WTC11 (cell line): ENCODE data around the gene RPGR. TPM values are rescaled to one million over a fixed set of nuclear protein-coding genes. Genes with fewer than 3 reads are reported as not detected.

Experiments used
- ATAC-seq: fragments of 200-7000 bp; cut with Tn5 transposase; 2 replicates; pipeline ENCODE4 v1.10.0; 2021; ENCODE audit warnings: mild to moderate bottlenecking, moderate library complexity
- CTCF ChIA-PET: fragments of 300-600 bp; sonication (Branson Sonifier 250); formaldehyde crosslinking; loops from one replicate; lab custom pipeline; 2021; ENCODE audit warnings: antibody characterized with exemption; lab: Charles Lee
- POLR2A ChIA-PET: fragments of 350-600 bp; sonication (Branson Sonifier 250); formaldehyde crosslinking; loops from one replicate; lab custom pipeline; 2021; ENCODE audit warnings: antibody characterized with exemption; lab: Charles Lee
- DNase-seq: peaks from one replicate; pipeline ENCODE4 v3.0.0; 2021; ENCODE audit warnings: low spot score
- H3K27ac Mint-ChIP-seq: 2 replicates; pipeline ENCODE4 v1.8.0; 2021; ENCODE audit warnings: mixed read lengths
- H3K27me3 Mint-ChIP-seq: 2 replicates; pipeline ENCODE4 v1.8.0; 2021; ENCODE audit warnings: low read depth, mild to moderate bottlenecking, moderate library complexity, mixed read lengths
- H3K36me3 Mint-ChIP-seq: 2 replicates; pipeline ENCODE4 v1.8.0; 2021; ENCODE audit warnings: mixed read lengths
- H3K4me1 Mint-ChIP-seq: 2 replicates; pipeline ENCODE4 v1.8.0; 2022; ENCODE audit warnings: mixed read lengths
- H3K4me3 Mint-ChIP-seq: 2 replicates; pipeline ENCODE4 v1.8.0; 2021; ENCODE audit warnings: mild to moderate bottlenecking, moderate library complexity, mixed read lengths
- H3K9me3 Mint-ChIP-seq: 2 replicates; pipeline ENCODE4 v1.8.0; 2021; ENCODE audit warnings: mixed read lengths
- AR ChIP-seq: fragments of 250-450 bp; sonication (Bioruptor Pico); IDR thresholded peaks from 2 replicates; pipeline ENCODE4 v1.9.0; 2021; ENCODE audit warnings: mild to moderate bottlenecking
- ATF3 ChIP-seq: sonication (generic); formaldehyde crosslinking; conservative IDR thresholded peaks from 2 replicates; pipeline ENCODE4 v1.8.1; 2022; ENCODE audit warnings: mild to moderate bottlenecking, missing genetic modification reagents
- ETV6 ChIP-seq: sonication (generic); formaldehyde crosslinking; IDR thresholded peaks from 2 replicates; pipeline ENCODE4 v1.8.1; 2022; ENCODE audit warnings: mild to moderate bottlenecking, missing genetic modification reagents
- FOXK1 ChIP-seq: sonication (generic); formaldehyde crosslinking; IDR thresholded peaks from 2 replicates; pipeline ENCODE4 v1.8.0; 2022; ENCODE audit warnings: mild to moderate bottlenecking, moderate library complexity, missing genetic modification reagents
- GRHL2 ChIP-seq: fragments of 250-450 bp; sonication (Bioruptor Pico); IDR thresholded peaks from 2 replicates; pipeline ENCODE4 v1.8.0; 2022; ENCODE audit warnings: mild to moderate bottlenecking, moderate library complexity; ENCODE audit not compliant: insufficient replicate concordance, severe bottlenecking
- HMGA2 ChIP-seq: fragments of 250-450 bp; sonication (Bioruptor Pico); IDR thresholded peaks from 2 replicates; pipeline ENCODE4 v1.4.0; 2021; ENCODE audit warnings: mild to moderate bottlenecking, moderate library complexity
- IRF2 ChIP-seq: sonication (generic); formaldehyde crosslinking; IDR thresholded peaks from 2 replicates; pipeline ENCODE4 v1.8.0; 2022; ENCODE audit warnings: low read depth, missing genetic modification reagents, borderline replicate concordance
- MXD4 ChIP-seq: fragments of 250-450 bp; sonication (Bioruptor Pico); IDR thresholded peaks from 2 replicates; pipeline ENCODE4 v1.8.0; 2021; ENCODE audit warnings: mild to moderate bottlenecking, moderate library complexity, borderline replicate concordance
- MYBL2 ChIP-seq: sonication (generic); formaldehyde crosslinking; IDR thresholded peaks from 2 replicates; pipeline ENCODE4 v1.8.1; 2023; ENCODE audit warnings: mild to moderate bottlenecking, moderate library complexity, missing genetic modification reagents
- NFYB ChIP-seq: sonication (generic); formaldehyde crosslinking; conservative IDR thresholded peaks from 2 replicates; pipeline ENCODE4 v1.8.0; 2022; ENCODE audit warnings: low read depth, missing genetic modification reagents
- NR1H2 ChIP-seq: sonication (generic); formaldehyde crosslinking; IDR thresholded peaks from 2 replicates; pipeline ENCODE4 v1.9.0; 2021; ENCODE audit warnings: mild to moderate bottlenecking, moderate library complexity, missing genetic modification reagents
- NR2C2 ChIP-seq: sonication (generic); formaldehyde crosslinking; IDR thresholded peaks from 2 replicates; pipeline ENCODE4 v1.8.0; 2022; ENCODE audit warnings: mild to moderate bottlenecking, missing genetic modification reagents
- NR3C1 ChIP-seq: sonication (generic); formaldehyde crosslinking; conservative IDR thresholded peaks from 2 replicates; pipeline ENCODE4 v1.8.1; 2023; ENCODE audit warnings: low read depth, mild to moderate bottlenecking, missing genetic modification reagents
- PRRX2 ChIP-seq: fragments of 250-450 bp; sonication (Bioruptor Pico); IDR thresholded peaks from 2 replicates; pipeline ENCODE4 v1.8.0; 2021; ENCODE audit warnings: mild to moderate bottlenecking
- RELA ChIP-seq: sonication (generic); formaldehyde crosslinking; IDR thresholded peaks from 2 replicates; pipeline ENCODE4 v1.8.1; 2022; ENCODE audit warnings: missing genetic modification reagents, mild to moderate bottlenecking, borderline replicate concordance
- USF2 ChIP-seq: sonication (generic); formaldehyde crosslinking; IDR thresholded peaks from 2 replicates; pipeline ENCODE4 v1.8.1; 2023; ENCODE audit warnings: mild to moderate bottlenecking, missing genetic modification reagents, moderate library complexity
- ZBTB21 ChIP-seq: sonication (generic); formaldehyde crosslinking; IDR thresholded peaks from 2 replicates; pipeline ENCODE4 v1.8.1; 2023; ENCODE audit warnings: mild to moderate bottlenecking, missing genetic modification reagents, borderline replicate concordance
- total RNA-seq: library from RNA; stranded (reverse); gene quantifications from 3 replicates; pipeline ENCODE4 v1.2.3, GENCODE V29; 2021
- TF ChIP-seq, protein P1 (sequence below): sonication (generic); formaldehyde crosslinking; IDR thresholded peaks from 2 replicates; pipeline ENCODE4 v1.8.0; 2022; ENCODE audit warnings: mild to moderate bottlenecking, missing genetic modification reagents
- TF ChIP-seq, protein P2 (sequence below): sonication (generic); formaldehyde crosslinking; IDR thresholded peaks from 2 replicates; pipeline ENCODE4 v1.8.1; 2023; ENCODE audit warnings: mild to moderate bottlenecking, missing genetic modification reagents, moderate library complexity

The RPGR gene
- total RNA-seq, 1 experiment from 2014 or later: 10.7 TPM

- POLR2A ChIA-PET: no interaction called here
- CTCF ChIA-PET: no interaction called here
- no peak overlapping the region for H3K27ac Mint-ChIP-seq
These were observed 30.7 kb upstream of the RPGR start for GRCh38 chrX:38357747-38358673.

DNA sequence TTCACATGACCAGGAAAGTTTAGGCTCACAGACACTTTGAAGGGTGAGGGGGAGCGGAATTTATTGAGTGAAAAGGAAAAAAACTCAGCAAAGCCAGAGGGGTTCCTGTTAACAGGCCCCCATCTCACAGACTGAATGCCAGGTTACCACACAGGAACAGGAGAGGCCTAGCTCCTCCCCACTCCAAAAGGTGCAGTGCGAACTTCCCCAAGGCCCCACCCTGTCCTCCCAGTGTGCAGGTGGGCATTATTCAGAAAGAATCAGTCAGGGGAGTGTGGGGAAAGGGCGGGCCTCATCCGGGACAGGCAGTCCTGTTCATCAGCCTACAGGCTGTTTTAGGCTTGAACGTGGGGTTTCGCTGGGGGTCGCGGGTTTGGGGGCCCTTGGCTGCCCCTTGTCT, 29.1 kb upstream of the RPGR start:
- ATAC-seq: no peak

More at GRCh38 chrX:38357747-38358673, 30.7 kb upstream of the RPGR start:
- H3K27me3 Mint-ChIP-seq: no peaks in the 10 kb centered on the region
- no peaks in the 10 kb centered on the region for H3K4me1 Mint-ChIP-seq
- ATAC-seq (no peak), DNase-seq (no peak)
- H3K9me3 Mint-ChIP-seq: no peaks in the 10 kb centered on the region
- H3K36me3 Mint-ChIP-seq: no peaks in the 10 kb centered on the region
- TF ChIP-seq MXD4 (CRISPR knock-in tag): no peak
- no peak for TF ChIP-seq ATF3 (CRISPR knock-in tag)
- no peak for TF ChIP-seq MYBL2 (CRISPR knock-in tag)
- TF ChIP-seq AR (CRISPR knock-in tag): no peak
- TF ChIP-seq, protein P1, sequence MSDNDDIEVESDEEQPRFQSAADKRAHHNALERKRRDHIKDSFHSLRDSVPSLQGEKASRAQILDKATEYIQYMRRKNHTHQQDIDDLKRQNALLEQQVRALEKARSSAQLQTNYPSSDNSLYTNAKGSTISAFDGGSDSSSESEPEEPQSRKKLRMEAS (CRISPR knock-in tag): no peak
- TF ChIP-seq, protein P2, sequence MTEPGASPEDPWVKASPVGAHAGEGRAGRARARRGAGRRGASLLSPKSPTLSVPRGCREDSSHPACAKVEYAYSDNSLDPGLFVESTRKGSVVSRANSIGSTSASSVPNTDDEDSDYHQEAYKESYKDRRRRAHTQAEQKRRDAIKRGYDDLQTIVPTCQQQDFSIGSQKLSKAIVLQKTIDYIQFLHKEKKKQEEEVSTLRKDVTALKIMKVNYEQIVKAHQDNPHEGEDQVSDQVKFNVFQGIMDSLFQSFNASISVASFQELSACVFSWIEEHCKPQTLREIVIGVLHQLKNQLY: no peak
- TF ChIP-seq RELA: no peak
- no peak for TF ChIP-seq NFYB (CRISPR knock-in tag)
- TF ChIP-seq ZBTB21 (CRISPR knock-in tag): no peak
- TF ChIP-seq USF2 (CRISPR knock-in tag): no peak
- no peak for TF ChIP-seq FOXK1 (CRISPR knock-in tag)
- no peak overlapping the region for H3K4me3 Mint-ChIP-seq

GRCh38 chrX:38352362-38352761, 25.1 kb upstream of the RPGR start, which contains the start of gene OTC:
Gene OTC (plus strand): TSS chrX:38352604. CDS start chrX:38352697, 93 bp downstream.
- H3K36me3 Mint-ChIP-seq: no peaks in the 10 kb centered on the region
- no peaks in the 10 kb centered on the region for H3K4me1 Mint-ChIP-seq
- no peak within 1 kb of the TSS for H3K27ac Mint-ChIP-seq
- no peak for ATAC-seq
- H3K27me3 Mint-ChIP-seq: no peaks in the 10 kb centered on the region
- no peak within 1 kb of the TSS for H3K4me3 Mint-ChIP-seq
- ChIA-PET CTCF (no interaction called here), POLR2A (no interaction called here)
- no peak for DNase-seq
- H3K9me3 Mint-ChIP-seq: no peaks in the 10 kb centered on the region
- no peak for TF ChIP-seq HMGA2 (CRISPR knock-in tag)
- TF ChIP-seq ATF3 (CRISPR knock-in tag): no peak

More for the DNA sequence above, 29.1 kb upstream of the RPGR start:
- no peaks in the 10 kb centered on the region for H3K36me3 Mint-ChIP-seq
- DNase-seq: no peak
- H3K4me3 Mint-ChIP-seq: no peak overlapping the region
- no peaks in the 10 kb centered on the region for H3K4me1 Mint-ChIP-seq
- no peak overlapping the region for H3K27ac Mint-ChIP-seq
- no peaks in the 10 kb centered on the region for H3K9me3 Mint-ChIP-seq
- TF ChIP-seq NR3C1 (CRISPR knock-in tag) (no peak), NR1H2 (CRISPR knock-in tag) (no peak), ETV6 (CRISPR knock-in tag) (no peak), FOXK1 (CRISPR knock-in tag) (no peak), IRF2 (CRISPR knock-in tag) (no peak), NR2C2 (no peak), PRRX2 (CRISPR knock-in tag) (no peak), GRHL2 (CRISPR knock-in tag) (no peak)
- TF ChIP-seq, protein P1 (CRISPR knock-in tag): no peak
- TF ChIP-seq, all 79 proteins: peak for 0
- CTCF ChIA-PET: no interaction called here
- POLR2A ChIA-PET: no interaction called here
- no peaks in the 10 kb centered on the region for H3K27me3 Mint-ChIP-seq
